SKM-1 (cell line): Measurements from ENCODE around the gene STK25.

Experiments used
- DNase-seq: peaks from one replicate; lab custom pipeline; 2025; ENCODE audit not compliant: unreplicated experiment; lab: John Stamatoyannopoulos, UW

STK25 gene

GRCh38 chr2:241496003-241496707 is 12.2 kb downstream of the STK25 start:
- DNase-seq: no peak

DNA sequence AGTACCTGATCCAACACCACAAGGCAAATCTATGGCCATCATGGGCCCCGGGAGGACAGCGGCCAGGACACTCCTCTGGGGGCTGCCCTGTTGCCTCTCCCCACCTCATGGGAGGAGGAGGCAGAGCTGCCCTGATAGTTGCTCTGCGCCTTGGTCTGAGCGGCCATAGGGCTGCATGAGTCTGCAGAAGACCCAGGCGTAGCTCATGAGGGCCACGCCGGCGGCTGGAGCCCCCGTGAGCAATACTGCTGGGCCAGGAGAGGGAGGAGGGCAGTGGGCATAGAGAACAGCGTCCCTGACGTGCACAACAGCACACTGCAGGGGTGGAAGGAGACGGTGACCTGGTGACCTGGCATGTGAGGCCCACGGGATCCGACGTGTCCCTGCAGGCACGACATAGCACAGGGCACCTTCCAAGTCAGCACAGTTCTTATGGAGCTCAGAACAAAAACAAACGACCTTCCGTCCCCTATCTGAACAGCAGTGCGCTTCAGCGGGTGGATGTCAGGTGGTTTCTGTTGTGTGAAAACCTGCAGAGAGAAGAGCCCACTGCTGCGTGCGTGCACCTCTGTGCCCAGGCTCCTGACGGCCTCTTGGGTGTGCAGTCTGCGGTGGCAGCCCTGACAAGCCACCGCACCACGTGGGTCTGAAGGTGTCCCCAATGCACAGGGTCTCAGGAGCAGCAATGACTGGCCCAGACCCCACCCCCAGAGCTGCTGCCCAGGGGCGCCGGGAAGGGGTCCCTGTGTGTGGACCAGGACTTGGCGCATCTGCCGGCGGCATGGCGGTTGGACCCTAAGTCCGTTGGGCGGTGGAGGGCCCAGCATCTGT is 13.0 kb downstream of the STK25 start:
- no peak for DNase-seq

DNA sequence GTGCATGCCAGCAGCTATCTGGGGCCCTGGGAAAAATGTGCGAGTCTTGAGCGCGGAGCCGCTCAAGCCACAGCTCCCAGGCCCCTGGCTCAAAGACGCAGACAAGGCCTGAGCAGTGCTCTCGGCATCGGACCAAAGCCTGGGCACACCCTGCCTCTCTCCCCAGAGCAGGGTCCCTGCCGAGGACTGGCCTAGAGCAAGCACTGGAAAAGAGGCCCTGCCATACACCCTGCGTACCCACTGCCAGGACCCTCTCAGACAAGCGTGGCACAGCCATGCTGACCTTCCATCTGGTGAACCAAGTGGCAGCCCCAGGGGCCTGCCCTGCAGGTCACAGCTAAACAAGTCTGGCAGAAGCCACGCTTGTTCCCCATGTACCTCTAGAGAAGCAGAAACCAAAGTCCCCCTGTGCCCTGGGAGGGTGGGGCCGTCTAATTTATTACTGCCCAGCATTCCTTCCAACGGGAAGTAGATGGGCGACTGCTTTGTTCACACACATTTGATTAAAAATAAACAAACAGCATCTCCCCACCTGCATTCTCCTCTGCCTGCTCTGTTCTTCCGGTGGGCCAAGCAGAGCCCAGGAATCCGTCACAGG is 14.0 kb downstream of the STK25 start:
- DNase-seq: no peak

- no peak for DNase-seq
Measured at GRCh38 chr2:241493092-241493491, 15.3 kb downstream of the STK25 start.

DNA sequence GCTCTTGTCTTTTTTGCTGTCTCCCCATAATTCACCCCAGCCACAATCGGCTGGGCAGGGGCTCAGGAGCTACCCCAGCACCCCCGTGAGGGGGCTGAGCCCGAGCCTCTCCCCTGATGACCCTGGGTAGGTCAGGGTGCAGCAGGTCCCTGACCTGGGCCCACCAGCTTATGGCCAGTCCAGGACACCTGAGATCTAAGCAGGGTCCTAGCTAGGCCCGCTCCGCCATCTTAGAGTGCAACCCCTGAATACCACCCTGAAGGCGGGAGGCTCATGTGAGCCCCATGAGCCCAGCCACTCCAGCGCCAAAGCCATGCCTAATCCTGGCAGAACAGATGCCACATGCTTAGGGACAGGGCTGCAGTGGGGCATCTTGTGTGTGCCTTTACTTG is 16.2 kb downstream of the STK25 start:
- DNase-seq: no peak

DNA sequence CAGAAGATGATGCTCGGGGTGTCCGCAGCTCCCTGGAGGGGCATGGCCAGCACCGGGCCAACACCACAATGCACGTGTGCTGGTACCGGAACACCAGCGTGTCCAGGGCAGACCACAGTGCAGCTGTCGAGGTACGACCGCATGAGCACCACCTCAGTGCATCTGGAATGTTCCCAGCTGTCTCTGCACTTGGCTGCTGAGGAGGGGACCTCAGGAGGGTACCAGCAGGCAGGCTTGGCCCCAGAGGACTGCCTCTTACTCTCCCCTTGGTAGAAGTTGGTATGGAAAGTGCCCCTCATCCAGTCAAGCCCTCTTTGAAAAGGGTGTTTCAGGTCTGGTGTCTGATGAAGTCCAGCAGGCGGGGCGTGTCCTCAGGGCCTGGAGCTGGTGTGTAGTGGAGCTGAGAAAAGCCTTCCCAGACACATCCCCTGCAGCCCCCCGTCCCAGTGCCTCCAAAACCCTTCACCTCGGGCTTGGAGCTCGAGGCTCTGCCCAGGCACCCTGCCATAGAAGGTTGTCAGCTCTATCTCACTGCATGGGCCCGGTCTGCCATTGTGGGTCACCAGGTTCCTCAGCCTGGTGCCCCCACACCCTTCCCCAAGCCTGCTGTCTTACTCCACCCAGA is 16.7 kb downstream of the STK25 start:
- no peak for DNase-seq

DNA sequence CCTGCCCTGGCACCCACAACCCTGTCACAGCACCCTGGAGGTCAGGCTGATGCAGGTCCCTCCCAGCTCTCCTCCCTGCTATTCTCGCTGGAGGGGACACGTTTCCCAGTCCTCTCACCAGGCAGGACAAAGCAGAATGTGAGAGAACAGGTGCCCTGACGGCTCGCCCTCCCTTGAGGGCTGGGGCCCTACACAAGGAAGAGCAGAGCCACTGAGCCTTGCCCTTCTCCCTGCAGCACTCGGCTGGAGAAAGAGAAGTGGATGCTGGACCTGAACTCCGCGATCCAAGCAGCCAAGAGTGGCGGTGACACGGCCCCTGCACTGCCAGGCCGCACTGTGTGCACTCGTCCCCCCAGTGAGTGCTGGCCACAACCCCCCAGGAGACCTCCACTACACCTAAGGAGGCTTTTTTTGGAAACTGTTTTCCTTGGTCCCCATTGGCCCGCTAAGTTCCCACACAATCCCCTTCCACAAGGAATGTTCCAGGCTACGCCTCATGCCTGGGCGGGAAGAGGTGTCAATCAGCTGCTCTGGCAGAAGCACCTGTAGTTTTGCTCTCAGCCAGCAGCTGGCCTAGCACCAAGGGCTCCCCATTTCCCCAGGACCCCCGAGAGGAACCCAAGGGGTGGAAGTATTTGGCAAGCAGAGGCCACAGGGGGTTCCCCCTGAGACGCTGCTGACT is 17.4 kb downstream of the STK25 start:
- no peak for DNase-seq

- DNase-seq: no peak
Measured at GRCh38 chr2:241489733-241490680, 18.4 kb downstream of the STK25 start.

GRCh38 chr2:241489088-241489487 is 19.3 kb downstream of the STK25 start:
- no peak for DNase-seq

DNA sequence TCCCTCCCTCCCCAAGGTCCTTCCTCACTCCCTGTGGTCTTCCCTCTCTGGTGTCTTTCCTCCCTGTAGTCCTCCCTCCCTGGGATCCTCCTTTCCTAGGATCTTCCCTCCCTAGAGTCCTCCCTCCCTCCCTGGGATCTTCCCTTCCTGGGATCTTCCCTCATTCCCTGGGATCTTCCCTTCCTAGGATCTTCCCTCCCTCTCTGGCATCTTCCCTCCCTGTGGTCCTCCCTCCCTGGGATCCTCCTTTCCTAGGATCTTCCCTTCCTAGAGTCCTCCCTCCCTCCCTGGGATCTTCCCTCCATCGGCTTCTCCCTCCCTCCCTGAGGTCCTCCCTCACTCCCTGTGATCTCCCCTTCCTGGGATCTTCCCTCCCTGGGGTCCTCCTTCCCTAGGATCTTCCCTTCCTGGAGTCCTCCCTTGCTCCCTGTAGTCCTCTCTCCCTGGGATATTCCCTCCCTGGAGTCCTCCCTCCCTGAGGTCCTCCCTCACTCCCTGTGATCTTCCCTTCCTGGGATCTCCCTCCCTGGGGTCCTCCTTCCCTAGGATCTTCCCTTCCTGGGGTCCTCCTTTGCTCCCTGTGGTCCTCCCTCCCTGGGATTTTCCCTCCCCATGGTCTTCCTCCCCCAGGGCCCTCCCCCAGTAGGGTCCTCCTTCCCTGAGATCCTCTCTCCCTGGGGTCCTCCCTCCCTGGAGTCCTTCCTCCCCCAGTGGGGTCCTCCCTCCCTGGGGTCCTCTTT is 23.0 kb downstream of the STK25 start:
- no peak for DNase-seq

DNA sequence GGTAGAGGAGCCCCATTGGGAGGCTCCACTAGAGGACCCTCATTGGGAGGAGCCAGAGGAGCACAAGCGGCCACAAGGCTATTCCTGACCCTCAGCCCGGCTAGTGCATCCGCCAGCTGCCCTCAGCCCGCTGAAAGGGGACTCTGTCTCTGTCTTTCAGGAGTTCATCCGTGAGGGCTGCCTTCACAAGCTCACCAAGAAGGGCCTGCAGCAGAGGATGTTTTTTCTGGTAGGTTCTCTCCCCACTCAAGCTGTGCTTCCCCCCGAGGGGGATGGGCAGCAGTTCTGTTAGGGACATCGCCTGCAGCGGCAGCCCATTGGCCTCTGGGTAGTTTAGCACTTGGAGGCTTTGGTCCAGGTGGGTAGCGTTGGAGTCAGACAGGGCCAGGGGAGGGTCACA is 25.1 kb downstream of the STK25 start:
- no peak for DNase-seq

DNA sequence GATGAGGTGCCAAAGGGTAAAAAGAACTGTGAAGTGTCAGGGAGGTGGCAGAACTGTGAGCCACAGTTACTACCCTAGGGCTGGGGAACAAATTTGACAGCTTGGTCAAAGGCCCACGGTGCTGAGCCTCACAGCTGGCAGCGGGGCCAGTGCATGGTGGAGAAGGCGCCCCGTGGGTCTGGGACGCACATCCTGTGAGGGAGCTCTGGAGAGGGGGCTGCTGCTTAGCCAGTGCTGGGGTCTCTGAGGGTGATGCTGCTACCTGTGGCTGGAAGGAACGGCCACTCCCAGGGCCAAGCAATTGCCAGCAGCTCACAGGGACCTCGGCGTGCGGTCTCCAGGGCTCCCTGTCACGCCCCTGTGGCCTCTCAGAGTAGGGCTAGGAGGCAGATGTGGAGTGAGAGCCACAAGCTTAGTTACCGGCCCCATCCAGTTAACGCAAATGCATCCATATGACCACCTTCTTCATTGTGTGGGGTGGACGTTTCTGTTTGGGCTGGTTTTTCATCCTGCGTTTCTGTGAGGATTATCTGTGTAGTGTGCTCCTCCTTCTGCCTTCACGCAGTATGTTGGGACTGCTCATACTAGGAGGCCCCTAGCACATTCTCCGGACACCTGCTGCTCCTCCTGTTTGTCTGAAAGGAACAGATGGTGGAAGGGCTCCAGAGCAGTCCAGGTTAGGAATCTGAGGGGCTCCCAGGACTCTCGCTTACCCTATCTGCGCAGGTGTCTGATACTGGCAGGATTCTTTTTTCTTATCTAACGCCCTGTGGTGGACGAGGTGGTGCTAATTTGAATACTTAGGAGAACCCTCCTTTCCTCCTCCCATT is 26.0 kb downstream of the STK25 start:
- no peak for DNase-seq

DNA sequence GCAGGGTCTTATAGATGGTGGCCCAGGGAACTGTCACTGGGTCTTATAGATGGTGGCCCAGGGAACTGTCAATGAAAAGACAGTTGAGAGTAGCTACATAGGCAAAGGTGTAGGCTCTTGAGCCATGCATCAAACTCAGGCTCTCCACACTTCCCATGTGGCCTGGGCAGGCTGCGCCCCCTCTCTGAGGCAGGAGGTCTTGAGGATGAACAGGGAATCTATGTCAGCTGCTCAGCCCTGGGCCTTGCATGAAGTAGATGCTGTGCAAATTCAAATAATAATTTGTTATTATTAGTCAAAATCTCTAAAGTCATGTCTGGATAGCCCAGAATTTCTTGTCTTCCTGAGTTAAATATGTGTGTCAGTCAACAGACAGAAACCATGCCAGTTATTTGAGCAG is 26.7 kb downstream of the STK25 start:
- DNase-seq: no peak

- DNase-seq: no peak
Measured at GRCh38 chr2:241479026-241479898, 29.1 kb downstream of the STK25 start.

- no peak for DNase-seq
Measured at GRCh38 chr2:241478166-241478565, 30.2 kb downstream of the STK25 start.

DNA sequence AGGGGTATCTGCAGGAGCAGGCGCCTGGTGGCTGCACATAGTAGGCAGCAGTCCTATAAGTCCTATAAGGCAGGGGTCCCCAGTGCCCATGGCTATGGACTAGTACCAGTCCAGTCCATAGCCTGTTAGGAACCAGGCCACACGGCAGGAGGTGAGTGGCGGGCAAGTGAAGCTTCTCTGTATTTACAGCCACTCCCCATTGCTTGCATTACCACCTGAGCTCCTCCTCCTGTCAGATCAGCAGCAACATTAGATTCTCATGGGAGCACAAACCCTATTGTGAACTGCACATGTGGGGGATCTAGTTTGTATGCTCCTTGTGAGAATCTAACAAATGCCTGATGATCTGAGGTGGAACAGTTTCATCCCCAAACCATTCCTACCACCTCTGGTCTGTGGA is 33.1 kb downstream of the STK25 start:
- DNase-seq: no peak

GRCh38 chr2:241473399-241473798 is 35.0 kb downstream of the STK25 start:
- no peak for DNase-seq

GRCh38 chr2:241469746-241470145 is 38.6 kb downstream of the STK25 start:
- DNase-seq: no peak
